Panc1 (cell line): ENCODE results near the gene CORO2B. TPM values are rescaled to one million over a fixed set of nuclear protein-coding genes. Genes with fewer than 3 reads are reported as not detected.
A peak's percentile ranks its signal among the peaks of the same experiment; 100 is the strongest.

Source experiments
- ATAC-seq: fragments of 200-7000 bp; cut with Tn5 transposase; 2 replicates; pipeline ENCODE4 v1.9.1; 2020; ENCODE audit warnings: mild to moderate bottlenecking, moderate library complexity
- BruUV-seq: library from RNA; stranded (reverse); fragments of 400-500 nt; replicated peaks from 2 replicates; lab custom pipeline; 2021; lab: Mats Ljungman, UMichigan
- CTCF ChIA-PET: fragments of 300-600 bp; sonication (Branson Sonifier 250); formaldehyde crosslinking; loops from one replicate; lab custom pipeline; 2022; ENCODE audit warnings: antibody characterized with exemption; lab: Charles Lee
- POLR2A ChIA-PET: fragments of 300-600 bp; sonication (Branson Sonifier 250); formaldehyde crosslinking; loops from one replicate; lab custom pipeline; 2022; ENCODE audit warnings: antibody characterized with exemption; lab: Charles Lee
- DNase-seq: peaks from one replicate; pipeline ENCODE4 v3.0.0-alpha.2; 2010; ENCODE audit warnings: low read depth, low spot score
- H3K27ac ChIP-seq: 2 replicates; pipeline ENCODE4 v1.5.1; 2011; ENCODE audit warnings: mild to moderate bottlenecking, low read length, inconsistent platforms
- H3K27me3 ChIP-seq: fragments of 200-500 bp; sonication (Bioruptor generic); 2 replicates; pipeline ENCODE4 v1.6.0; 2014; ENCODE audit warnings: low read length, inconsistent platforms; ENCODE audit not compliant: control insufficient read depth, insufficient read depth
- H3K36me3 ChIP-seq: fragments of 200-500 bp; sonication (Bioruptor generic); 2 replicates; pipeline ENCODE4 v1.5.1; 2014; ENCODE audit warnings: inconsistent platforms, mild to moderate bottlenecking, low read length, moderate library complexity; ENCODE audit not compliant: control insufficient read depth, insufficient read depth
- H3K4me1 ChIP-seq: 2 replicates; pipeline ENCODE4 v1.5.1; 2011; ENCODE audit warnings: inconsistent platforms, mild to moderate bottlenecking, low read length, moderate library complexity; ENCODE audit not compliant: control insufficient read depth, insufficient read depth
- H3K4me3 ChIP-seq, 2 experiments: 2 replicates each; pipeline ENCODE4 v1.5.1; 2011 to 2012; ENCODE audit warnings: low read depth in 2 of 2, low read length in 2 of 2, mild to moderate bottlenecking in 2 of 2, inconsistent platforms in 1 of 2, moderate library complexity in 1 of 2
- H3K9me3 ChIP-seq: fragments of 200-500 bp; sonication (Bioruptor generic); 2 replicates; pipeline ENCODE4 v1.5.1; 2014; ENCODE audit warnings: low read depth, mild to moderate bottlenecking, inconsistent platforms, low read length, moderate library complexity; ENCODE audit not compliant: control insufficient read depth, insufficient read depth
- CTCF ChIP-seq: fragments of 450-650 bp; IDR thresholded peaks from 2 replicates; pipeline ENCODE4 v1.5.1; 2017; ENCODE audit warnings: mild to moderate bottlenecking
- POLR2AphosphoS5 ChIP-seq: IDR thresholded peaks from 2 replicates; pipeline ENCODE4 v1.6.1; 2012; ENCODE audit warnings: mild to moderate bottlenecking, low read depth, low read length, moderate library complexity
- REST ChIP-seq, 2 experiments: IDR thresholded peaks; 2 replicates each; pipeline ENCODE4 v1.6.1; 2011 to 2012; ENCODE audit warnings: low read depth in 2 of 2, control low read depth in 1 of 2, low read length in 1 of 2, mild to moderate bottlenecking in 1 of 2, moderate library complexity in 1 of 2; ENCODE audit not compliant: insufficient read depth in 1 of 2
- SIN3A ChIP-seq: IDR thresholded peaks from 2 replicates; pipeline ENCODE4 v1.6.1; 2012; ENCODE audit warnings: low read depth, mild to moderate bottlenecking, low read length, moderate library complexity, borderline replicate concordance; ENCODE audit not compliant: insufficient read depth
- TCF7L2 ChIP-seq: IDR thresholded peaks from 2 replicates; pipeline ENCODE4 v1.6.1; 2011; ENCODE audit warnings: mild to moderate bottlenecking, low read depth, low read length, inconsistent platforms
- in situ Hi-C: cut with HindIII; loops from 2 replicates; pipeline ENCODE4 v1.10.0; 2016; ENCODE audit warnings: low sequenced_read_pairs, low pct_unique_long_range_greater_than_20kb
- intact Hi-C: fragments of 100-400 bp; cut with micrococcal nuclease; formaldehyde crosslinking; loops from one replicate; pipeline ENCODE4 v1.10.0; 2022; ENCODE audit not compliant: unreplicated experiment
- total RNA-seq: library from RNA; stranded (reverse); gene quantifications from one replicate; pipeline ENCODE4 v1.2.1, GENCODE V29; 2021; ENCODE audit not compliant: unreplicated experiment

CORO2B gene
- total RNA-seq, 1 experiment from 2014 or later: 0.36 TPM

- no peaks in the 10 kb centered on the region for H3K9me3 ChIP-seq
- in situ Hi-C loops: no loop called here
- ATAC-seq (no peak), DNase-seq (no peak)
- H3K4me1 ChIP-seq: no peaks in the 10 kb centered on the region; the same call in 1 of the 2 replicates
- H3K36me3 ChIP-seq: no peaks in the 10 kb centered on the region
- H3K27me3 ChIP-seq: peaks cover 7% of the 10 kb centered on the region
- POLR2A ChIA-PET: no interaction called here
- CTCF ChIA-PET: no interaction called here
- intact Hi-C loops: no loop called here
- H3K27ac ChIP-seq: no peak overlapping the region
- no TSS peak for BruUV-seq
- no peak overlapping the region for H3K4me3 ChIP-seq
- TF ChIP-seq SIN3A (no peak), CTCF (no peak), POLR2AphosphoS5 (no peak), TCF7L2 (no peak), REST (IDR thresholded peaks at IDR 0.05; ENCODE audit: insufficient read depth in 1 of 2, low read depth in 2 of 2, low read length in 1 of 2) (no peak)
Observed at GRCh38 chr15:68576235-68576892, 2.4 kb upstream of the CORO2B start.

GRCh38 chr15:68578175-68578979 lies 416 bp upstream of the CORO2B start:
- BruUV-seq: no TSS peak
- Histone ChIP-seq H3K4me3 (peak overlapping the region; percentile 42 to 43), H3K36me3 (no peaks in the 10 kb centered on the region), H3K4me1 (no peaks in the 10 kb centered on the region; the same call in 1 of the 2 replicates), H3K27me3 (peaks cover 5% of the 10 kb centered on the region), H3K9me3 (no peaks in the 10 kb centered on the region), H3K27ac (no peak overlapping the region)
- ATAC-seq (peak; percentile 66), DNase-seq (no peak)
- no peak for TF ChIP-seq REST (IDR thresholded peaks at IDR 0.05; ENCODE audit: insufficient read depth in 1 of 2, low read depth in 2 of 2, low read length in 1 of 2)
- TF ChIP-seq TCF7L2: no peak
- TF ChIP-seq CTCF: no peak; the same call in 1 of the 2 replicates
- no peak for TF ChIP-seq SIN3A
- no peak for TF ChIP-seq POLR2AphosphoS5
- intact Hi-C loops: no loop called here
- in situ Hi-C loops: no loop called here
- POLR2A ChIA-PET: no interaction called here
- CTCF ChIA-PET: no interaction called here
